HG03571 (cell line): Measurements from ENCODE around the gene COLEC11.
A peak's percentile ranks its signal among the peaks of the same experiment; 100 is the strongest.
"Not testable (repeated sequence)": the region's sequence is repeated elsewhere in the genome, so short reads cannot be mapped to it uniquely, and the experiment has no call there.

Experiments
- ATAC-seq: cut with Tn5 transposase; IDR thresholded peaks from one replicate; pipeline ENCODE4 v1.9.1; 2021; ENCODE audit not compliant: unreplicated experiment

Gene COLEC11

GRCh38 chr2:3604991-3605961 lies 10.4 kb downstream of the COLEC11 start:
- peak; percentile 44 for ATAC-seq

GRCh38 chr2:3606028-3606369 lies 11.1 kb downstream of the COLEC11 start:
- ATAC-seq: no peak

- no peak for ATAC-seq
These were observed 11.7 kb downstream of the COLEC11 start for GRCh38 chr2:3606370-3607201.

DNA sequence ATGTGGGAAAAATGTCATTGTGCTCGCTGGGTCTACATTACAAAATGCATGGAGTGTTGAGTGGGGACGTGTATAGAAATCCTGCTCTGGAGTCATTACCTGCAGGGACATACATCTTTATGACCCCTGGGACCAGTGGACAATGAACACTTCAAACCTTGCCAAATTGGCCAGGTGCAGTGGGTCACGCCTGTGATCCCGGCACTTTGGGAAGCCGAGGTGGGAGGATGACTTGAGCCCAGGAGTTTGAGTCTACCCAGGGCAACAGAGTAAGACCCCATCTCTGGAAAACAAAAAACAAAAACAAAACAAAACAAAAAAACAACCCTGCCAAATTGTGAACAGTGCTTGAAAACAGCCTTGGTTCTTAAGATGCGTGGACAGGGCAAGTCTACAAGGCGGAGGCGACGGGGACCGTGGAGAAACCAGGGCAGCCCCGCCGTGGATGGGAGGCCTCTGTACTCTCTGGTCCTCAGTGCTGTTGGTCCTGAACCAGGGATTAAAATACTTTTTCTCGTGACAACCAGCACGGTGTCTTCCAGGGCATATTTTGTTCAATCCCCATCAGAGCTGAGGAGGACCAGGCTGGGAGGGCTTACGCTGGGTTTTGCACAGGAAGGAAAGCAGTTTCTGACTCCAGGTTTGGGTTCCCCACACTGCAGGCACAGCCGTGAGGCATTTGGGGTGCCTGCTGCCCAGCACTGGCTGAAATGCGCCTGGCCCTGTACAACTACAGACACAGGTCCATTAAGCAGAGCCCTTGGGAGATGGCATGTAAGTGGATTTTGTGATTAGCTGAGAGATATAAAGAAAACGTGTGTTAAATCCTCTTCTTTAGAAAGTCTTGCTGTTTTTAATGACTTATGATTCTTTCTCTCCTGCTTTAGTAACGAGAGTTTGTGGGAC lies 13.7 kb downstream of the COLEC11 start:
- ATAC-seq: no peak

GRCh38 chr2:3609279-3609673 lies 14.4 kb downstream of the COLEC11 start:
- not testable (repeated sequence) for ATAC-seq

DNA sequence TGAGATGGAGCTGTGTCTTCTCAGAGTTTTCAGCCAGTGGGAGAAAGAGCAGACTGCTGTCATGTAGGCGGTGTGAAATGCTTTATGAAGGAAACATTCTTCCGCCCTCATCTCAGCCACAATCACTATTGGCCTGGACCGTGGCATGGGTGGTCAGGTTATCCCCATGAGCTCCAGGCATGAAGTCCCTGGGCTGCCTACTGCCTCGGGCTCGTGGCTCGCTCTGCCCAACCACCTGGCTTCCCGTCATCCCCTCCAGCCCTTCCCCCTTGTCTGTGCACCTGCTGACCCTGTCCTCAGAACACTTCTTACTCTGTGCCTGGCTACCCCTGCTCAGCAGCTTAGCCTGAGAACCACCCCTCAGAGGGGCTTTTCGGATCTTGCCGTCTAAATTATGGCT lies 15.5 kb downstream of the COLEC11 start:
- no peak for ATAC-seq

- ATAC-seq: no peak
These were observed 16.1 kb downstream of the COLEC11 start for GRCh38 chr2:3610881-3611505.

DNA sequence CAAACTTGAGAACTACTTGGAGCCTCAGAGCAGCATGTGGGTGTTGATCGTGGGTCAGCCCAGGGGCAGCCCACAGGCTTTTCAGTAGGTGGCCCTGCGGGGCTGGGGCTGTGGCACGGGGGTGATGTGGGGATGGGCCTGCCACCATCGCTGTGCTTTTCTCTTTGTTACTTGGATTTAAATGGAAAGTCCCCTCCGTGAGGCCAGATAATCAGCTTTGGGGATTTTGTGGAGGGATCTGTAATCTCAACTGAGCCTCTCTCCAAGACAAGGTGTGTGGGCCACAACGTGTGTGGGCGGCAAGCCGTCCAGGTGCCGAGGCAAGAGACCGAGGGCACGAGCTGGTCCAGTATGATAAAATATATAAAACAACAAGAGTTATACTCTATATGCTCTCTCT lies 16.7 kb downstream of the COLEC11 start:
- ATAC-seq: no peak

GRCh38 chr2:3612639-3613523 lies 18.0 kb downstream of the COLEC11 start:
- no peak for ATAC-seq

GRCh38 chr2:3613524-3613905 lies 18.6 kb downstream of the COLEC11 start:
- no peak for ATAC-seq

GRCh38 chr2:3614743-3615142 lies 19.8 kb downstream of the COLEC11 start:
- not testable (repeated sequence) for ATAC-seq

GRCh38 chr2:3615541-3616200 lies 20.8 kb downstream of the COLEC11 start:
- ATAC-seq: not testable (repeated sequence)

GRCh38 chr2:3616435-3617197 lies 21.7 kb downstream of the COLEC11 start:
- not testable (repeated sequence) for ATAC-seq

DNA sequence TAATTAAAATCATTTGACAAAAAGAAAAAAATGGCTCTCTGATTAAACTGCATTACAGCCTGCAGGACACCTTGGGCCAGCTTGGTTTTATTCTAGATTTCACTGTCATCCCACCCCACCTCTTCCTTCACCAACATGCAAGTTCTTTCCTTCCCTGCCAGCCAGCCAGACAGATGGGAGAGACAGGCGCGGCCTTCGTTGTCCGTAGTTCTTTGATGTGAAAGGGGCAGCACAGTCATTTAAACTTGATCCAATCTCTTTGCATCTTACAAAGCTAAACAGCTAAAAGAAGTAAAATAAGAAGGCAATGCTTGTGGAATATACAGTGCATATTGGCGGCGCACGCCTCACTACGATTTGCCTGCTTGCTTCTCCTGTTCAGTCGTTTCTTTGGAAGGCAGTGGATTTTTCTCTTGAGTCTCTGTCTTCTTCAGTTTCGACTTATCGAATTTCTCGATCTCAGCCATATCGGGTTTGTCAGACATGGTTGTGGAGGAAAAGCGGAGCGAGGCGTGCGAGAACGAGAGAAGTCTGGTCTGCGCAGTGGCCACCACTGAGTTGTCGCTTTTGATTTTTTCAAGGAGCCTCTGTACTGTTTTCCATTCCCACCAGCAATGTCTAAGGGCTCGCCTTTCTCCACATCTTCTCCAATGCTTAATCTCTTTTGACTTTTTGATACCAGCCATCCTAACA lies 22.4 kb downstream of the COLEC11 start:
- no peak for ATAC-seq

DNA sequence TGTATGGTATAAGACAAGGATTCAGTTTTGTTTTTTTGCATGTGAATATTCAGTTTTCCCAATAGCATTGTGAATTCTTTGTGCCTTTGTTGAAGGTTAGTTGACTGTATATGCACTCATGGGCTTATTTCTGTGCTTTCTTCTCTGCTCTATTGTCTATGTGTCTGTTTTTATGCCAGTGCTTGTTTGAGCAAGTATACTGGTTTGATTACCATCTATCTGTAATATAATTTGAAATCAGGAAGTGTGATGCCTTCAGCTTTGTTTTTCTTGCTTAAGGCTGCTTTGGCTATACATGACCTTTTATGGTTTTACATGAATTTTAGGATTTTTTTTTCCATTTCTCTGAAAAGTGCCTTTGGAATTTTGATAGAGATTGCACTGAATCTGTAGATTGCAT lies 23.5 kb downstream of the COLEC11 start:
- no peak for ATAC-seq

GRCh38 chr2:3619033-3619432 lies 24.1 kb downstream of the COLEC11 start:
- ATAC-seq: no peak

GRCh38 chr2:3619661-3620060 lies 24.7 kb downstream of the COLEC11 start:
- ATAC-seq: not testable (repeated sequence)

- no peak for ATAC-seq
These were observed 25.9 kb downstream of the COLEC11 start for GRCh38 chr2:3620834-3621233.
